GM18520 (cell line): Measurements from ENCODE around the gene NUAK2.

Experiments
- ATAC-seq: cut with Tn5 transposase; IDR thresholded peaks from one replicate; pipeline ENCODE4 v1.9.1; 2021; ENCODE audit not compliant: unreplicated experiment

NUAK2 gene

GRCh38 chr1:205259324-205259832, 62.2 kb downstream of the NUAK2 start:
- ATAC-seq, result no peak

DNA sequence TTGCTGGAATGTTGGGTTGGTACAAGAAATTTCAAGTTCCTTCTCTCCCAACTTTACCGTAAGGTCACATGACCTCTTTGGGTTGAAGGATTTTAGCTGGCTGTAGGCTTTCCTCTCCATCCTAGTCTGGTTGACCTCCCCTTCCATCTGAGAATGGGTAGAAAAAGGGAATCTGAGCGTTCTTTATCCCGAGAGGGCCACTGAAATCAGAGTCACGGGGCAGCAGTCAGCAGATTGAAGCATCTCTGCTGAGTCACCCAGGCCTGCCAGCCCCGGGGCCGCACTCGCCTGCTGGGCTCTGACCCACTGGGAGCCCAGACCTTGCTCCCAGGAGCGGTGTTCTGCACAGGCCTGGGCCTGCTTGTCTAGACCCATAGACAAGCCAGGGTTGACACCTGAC, 62.8 kb downstream of the NUAK2 start:
- ATAC-seq, result no peak

GRCh38 chr1:205258261-205258691, 63.3 kb downstream of the NUAK2 start:
- no peak for ATAC-seq

DNA sequence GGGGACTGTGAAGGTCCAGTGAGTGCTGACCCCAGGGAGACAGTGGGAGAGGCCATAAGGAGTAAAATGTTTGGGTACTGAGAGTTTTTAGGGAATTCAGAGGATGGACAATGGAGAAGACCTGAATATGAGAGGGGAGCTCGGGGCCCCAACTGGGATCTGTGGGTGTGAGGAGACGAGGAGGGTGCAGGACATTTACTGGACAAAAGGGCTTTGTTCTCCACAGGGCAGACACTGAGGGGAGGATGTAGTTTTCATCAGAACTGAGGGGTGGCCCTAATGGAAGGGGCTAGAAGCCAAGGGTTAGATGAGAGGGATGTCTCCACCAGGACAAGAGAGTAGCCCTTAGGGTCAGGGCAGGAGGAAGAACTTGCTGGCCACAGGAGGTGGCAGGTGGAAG, 63.8 kb downstream of the NUAK2 start:
- no peak for ATAC-seq

GRCh38 chr1:205256951-205257625, 64.5 kb downstream of the NUAK2 start:
- no peak for ATAC-seq

- no peak for ATAC-seq
These were observed 65.4 kb downstream of the NUAK2 start for GRCh38 chr1:205255941-205256780.
